K562 (cell line): Measurements from ENCODE around the gene CYP11A1. TPM values are rescaled to one million over a fixed set of nuclear protein-coding genes. Genes with fewer than 3 reads are reported as not detected.

Experiments
- ATAC-seq: fragments of 200-7000 bp; cut with Tn5 transposase; 3 replicates; pipeline ENCODE4 v1.9.1; 2020; ENCODE audit warnings: moderate library complexity
- BruUV-seq: library from RNA; stranded (reverse); fragments of 400-500 nt; replicated peaks from 2 replicates; lab custom pipeline; 2021; lab: Mats Ljungman, UMichigan
- CTCF ChIA-PET: fragments of 300-600 bp; formaldehyde crosslinking; extraction: SDS; loops from one replicate; lab custom pipeline; 2021; ENCODE audit warnings: low intra/inter-chr PET ratio; lab: Yijun Ruan, JAX
- POLR2A ChIA-PET: fragments of 300-600, 350-650 bp; sonication (Branson Sonifier 250); formaldehyde crosslinking; extraction: SDS; loops from one replicate; lab custom pipeline; 2021; ENCODE audit warnings: antibody characterized with exemption, inconsistent platforms; lab: Yijun Ruan, JAX
- DNase-seq, 4 experiments: peaks; one replicate each; pipeline versions ENCODE4 v3.0.0 to v3.0.0-alpha.2; 2011 to 2018; ENCODE audit warnings: low spot score in 3 of 4, mixed read lengths in 3 of 4; ENCODE audit errors: extremely low read depth in 1 of 4
- FAIRE-seq: peaks from 2 replicates; lab custom pipeline; 2011; peaks lifted over from hg19 to GRCh38; lab: Jason Lieb, UNC
- H2AFZ ChIP-seq: 2 replicates; pipeline ENCODE4 v1.6.0; 2011; ENCODE audit warnings: low read depth, low read length, control low read depth, inconsistent platforms
- H3K27ac ChIP-seq: fragments of 200-600 bp; 3 replicates; pipeline ENCODE4 v1.8.0; 2011; ENCODE audit warnings: low read depth, mild to moderate bottlenecking, control low read depth, inconsistent platforms, low read length, moderate library complexity, mixed read lengths; ENCODE audit errors: extremely low read depth
- H3K27me3 ChIP-seq, 2 experiments: fragments of 300-600 bp in 1 of 2; 2 replicates in 1 of 2; 3 replicates in 1 of 2; pipeline versions ENCODE4 v1.6.0 to v1.8.0; 2011; ENCODE audit warnings: inconsistent platforms in 2 of 2, low read length in 2 of 2, mild to moderate bottlenecking in 1 of 2, mixed read lengths in 1 of 2, moderate library complexity in 1 of 2; ENCODE audit not compliant: control insufficient read depth in 2 of 2, insufficient read depth in 2 of 2
- H3K36me3 ChIP-seq: fragments of 300-600 bp; 3 replicates; pipeline ENCODE4 v1.8.0; 2011; ENCODE audit warnings: mild to moderate bottlenecking, low read length, inconsistent platforms; ENCODE audit not compliant: control insufficient read depth, insufficient read depth
- H3K4me1 ChIP-seq, 2 experiments: fragments of 200-600 bp in 1 of 2; replicated peaks in 1 of 2; 2 replicates in 1 of 2; 3 replicates in 1 of 2; pipeline versions ENCODE4 v1.5.1 to v1.8.0; 2011; ENCODE audit warnings: inconsistent platforms in 2 of 2, low read length in 2 of 2, mild to moderate bottlenecking in 1 of 2, mixed read lengths in 1 of 2, moderate library complexity in 1 of 2; ENCODE audit not compliant: control insufficient read depth in 2 of 2, insufficient read depth in 2 of 2
- H3K4me2 ChIP-seq: 2 replicates; pipeline ENCODE4 v1.6.1; 2011; ENCODE audit warnings: low read length, control low read depth, inconsistent platforms, mixed read lengths; ENCODE audit not compliant: insufficient read depth
- H3K4me3 ChIP-seq: fragments of 200-600 bp; sonication (generic), shearing (Covaris generic); 2 replicates; pipeline ENCODE4 v1.5.1; 2016; ENCODE audit warnings: control low read depth, inconsistent platforms
- H3K79me2 ChIP-seq: fragments of 200-600 bp; 3 replicates; pipeline ENCODE4 v1.8.0; 2011; ENCODE audit warnings: low read length, inconsistent platforms; ENCODE audit not compliant: control insufficient read depth, insufficient read depth
- H3K9ac ChIP-seq, 2 experiments: 2 replicates each; pipeline versions ENCODE4 v1.6.0 to v1.6.1; 2011; ENCODE audit warnings: low read depth in 2 of 2, low read length in 2 of 2, control low read depth in 1 of 2, inconsistent platforms in 1 of 2, mild to moderate bottlenecking in 1 of 2, mixed read lengths in 1 of 2; ENCODE audit not compliant: insufficient read depth in 1 of 2
- H3K9me1 ChIP-seq: one replicate; pipeline ENCODE4 v1.6.0; 2011; ENCODE audit warnings: inconsistent platforms, mild to moderate bottlenecking, low read length, moderate library complexity; ENCODE audit not compliant: control insufficient read depth, insufficient read depth
- H3K9me3 ChIP-seq: replicated peaks from 2 replicates; pipeline ENCODE4 v1.5.1; 2011; ENCODE audit warnings: low read depth, low read length, inconsistent platforms; ENCODE audit not compliant: control insufficient read depth, insufficient read depth
- H4K20me1 ChIP-seq: replicated peaks from 2 replicates; pipeline ENCODE4 v1.6.1; 2011; ENCODE audit warnings: low read length, inconsistent platforms, mixed read lengths; ENCODE audit not compliant: control insufficient read depth, insufficient read depth
- ATF7 ChIP-seq: fragments of 450-650 bp; IDR thresholded peaks from 2 replicates; pipeline ENCODE4 v1.7.1; 2014; ENCODE audit warnings: mild to moderate bottlenecking, moderate library complexity
- C11orf30 ChIP-seq: fragments of 450-650 bp; IDR thresholded peaks from 2 replicates; pipeline ENCODE4 v1.6.1; 2016; ENCODE audit warnings: low read depth, mild to moderate bottlenecking
- CHD4 ChIP-seq: fragments of 200-600 bp; sonication (generic); IDR thresholded peaks from 3 replicates; pipeline ENCODE4 v1.6.1; 2012; ENCODE audit warnings: low read depth, mild to moderate bottlenecking, mixed read lengths, low read length, inconsistent platforms; ENCODE audit not compliant: insufficient read depth, insufficient replicate concordance, poor library complexity, severe bottlenecking
- E2F3 ChIP-seq: fragments of 250-450 bp; sonication (Bioruptor Pico); IDR thresholded peaks from 2 replicates; pipeline ENCODE4 v1.4.0; 2020; ENCODE audit warnings: mild to moderate bottlenecking
- ETV6 ChIP-seq, 3 experiments: fragments of 150-350 bp in 1 of 3; sonication (generic) in 1 of 3; formaldehyde crosslinking in 1 of 3; IDR thresholded peaks; 2 replicates each; pipeline versions ENCODE4 v1.6.1 to v1.8.0; 2014 to 2022; ENCODE audit warnings: borderline replicate concordance in 2 of 3, low read depth in 2 of 3, antibody characterized with exemption in 1 of 3, low read length in 1 of 3, mild to moderate bottlenecking in 1 of 3, missing genetic modification reagents in 1 of 3
- GTF2A2 ChIP-seq: IDR thresholded peaks from 2 replicates; pipeline ENCODE4 v1.6.1; 2016; ENCODE audit warnings: mild to moderate bottlenecking, missing genetic modification characterization, missing compliant biosample characterization
- KLF1 ChIP-seq: fragments of 450-650 bp; IDR thresholded peaks from 2 replicates; pipeline ENCODE4 v1.6.1; 2016; ENCODE audit warnings: missing genetic modification characterization, missing compliant biosample characterization
- MCM2 ChIP-seq: fragments of 450-650 bp; IDR thresholded peaks from 2 replicates; pipeline ENCODE4 v1.6.1; 2017; ENCODE audit warnings: low read depth, mild to moderate bottlenecking
- NCOA6 ChIP-seq: fragments of 450-650 bp; IDR thresholded peaks from 2 replicates; pipeline ENCODE4 v1.6.1; 2017; ENCODE audit warnings: mild to moderate bottlenecking
- PHB ChIP-seq: fragments of 250-450 bp; sonication (Bioruptor Pico); IDR thresholded peaks from 2 replicates; pipeline ENCODE4 v1.5.0; 2021
- PTRF ChIP-seq: fragments of 450-650 bp; IDR thresholded peaks from 2 replicates; pipeline ENCODE4 v1.6.1; 2016; ENCODE audit warnings: mild to moderate bottlenecking, missing genetic modification characterization, missing compliant biosample characterization
- SREBF1 ChIP-seq: fragments of 150-350 bp; IDR thresholded peaks from 2 replicates; pipeline ENCODE4 v1.6.1; 2014; ENCODE audit warnings: antibody characterized with exemption, low read depth, low read length, borderline replicate concordance
- ZNF12 ChIP-seq: sonication (generic); formaldehyde crosslinking; IDR thresholded peaks from 2 replicates; pipeline ENCODE4 v1.4.0; 2020; ENCODE audit warnings: mild to moderate bottlenecking, missing genetic modification reagents
- ZNF23 ChIP-seq: fragments of 250-450 bp; sonication (Bioruptor Pico); IDR thresholded peaks from 2 replicates; pipeline ENCODE4 v1.4.0; 2020; ENCODE audit warnings: mild to moderate bottlenecking
- ZNF24 ChIP-seq: fragments of 450-650 bp; IDR thresholded peaks from 2 replicates; pipeline ENCODE4 v1.6.1; 2016
- WGBS: fragments of 100-300 bp; shearing (Covaris generic); methylation state at CpG from one replicate; pipeline ENCODE4 v1.1.6; 2016; ENCODE audit warnings: low coverage, mixed read lengths; ENCODE audit not compliant: insufficient coverage; ENCODE audit errors: missing lambda C conversion rate; 5-methylcytosine and 5-hydroxymethylcytosine counted together
- in situ Hi-C: fragments of 300-500 bp; cut with MboI; formaldehyde crosslinking; loops from 4 replicates; pipeline ENCODE4 v1.15.0; 2018; ENCODE audit warnings: inconsistent platforms, mixed read lengths
- intact Hi-C: fragments of 100-400 bp; cut with micrococcal nuclease; formaldehyde crosslinking; loops from 2 replicates; pipeline ENCODE4 v1.14.2; 2022
- polyA plus RNA-seq, 8 experiments: library from polyadenylated mRNA; depleted of rRNA in 4 of 8; stranded (reverse) in 5 of 8; unstranded in 3 of 8; fragments of >200 nt; fragmentation: Nextera tagmentation in 2 of 8; fragmentation: Illumina TruSeq in 1 of 8; extraction: Ambion mirVana in 2 of 8; extraction: Trizol in 1 of 8; gene quantifications; 2 replicates each; pipeline versions ENCODE4 v1.2.1 to v1.2.3, GENCODE V29; 2011 to 2014; ENCODE audit warnings: inconsistent platforms in 1 of 8, missing spikeins in 1 of 8
- total RNA-seq, 7 experiments: library from RNA; depleted of rRNA in 6 of 7; stranded (reverse); fragments of >200 nt in 6 of 7; fragmentation: Illumina TruSeq in 2 of 7; extraction: Trizol in 2 of 7; gene quantifications; 2 replicates each; pipeline versions ENCODE4 v1.2.1 to v1.2.3, GENCODE V29; 2011 to 2021; ENCODE audit warnings: low replicate concordance in 1 of 7
- TF ChIP-seq, protein P1 (sequence below): sonication (generic); formaldehyde crosslinking; IDR thresholded peaks from 2 replicates; pipeline ENCODE4 v1.8.0; 2022; ENCODE audit warnings: missing genetic modification reagents, mild to moderate bottlenecking, moderate library complexity, borderline replicate concordance
- TF ChIP-seq, protein P2 (sequence below): fragments of 250-450 bp; sonication (Bioruptor Pico); IDR thresholded peaks from 2 replicates; pipeline ENCODE4 v1.8.0; 2022; ENCODE audit warnings: inconsistent platforms, mild to moderate bottlenecking, moderate library complexity, borderline replicate concordance

Gene CYP11A1
- total and polyA plus RNA-seq, 9 of the 15 experiments (the other 6 are each of a cell fraction or from before 2014, with no cell fraction given): 0.06 to 0.24 (median 0.10) TPM; not detected in 4

DNA sequence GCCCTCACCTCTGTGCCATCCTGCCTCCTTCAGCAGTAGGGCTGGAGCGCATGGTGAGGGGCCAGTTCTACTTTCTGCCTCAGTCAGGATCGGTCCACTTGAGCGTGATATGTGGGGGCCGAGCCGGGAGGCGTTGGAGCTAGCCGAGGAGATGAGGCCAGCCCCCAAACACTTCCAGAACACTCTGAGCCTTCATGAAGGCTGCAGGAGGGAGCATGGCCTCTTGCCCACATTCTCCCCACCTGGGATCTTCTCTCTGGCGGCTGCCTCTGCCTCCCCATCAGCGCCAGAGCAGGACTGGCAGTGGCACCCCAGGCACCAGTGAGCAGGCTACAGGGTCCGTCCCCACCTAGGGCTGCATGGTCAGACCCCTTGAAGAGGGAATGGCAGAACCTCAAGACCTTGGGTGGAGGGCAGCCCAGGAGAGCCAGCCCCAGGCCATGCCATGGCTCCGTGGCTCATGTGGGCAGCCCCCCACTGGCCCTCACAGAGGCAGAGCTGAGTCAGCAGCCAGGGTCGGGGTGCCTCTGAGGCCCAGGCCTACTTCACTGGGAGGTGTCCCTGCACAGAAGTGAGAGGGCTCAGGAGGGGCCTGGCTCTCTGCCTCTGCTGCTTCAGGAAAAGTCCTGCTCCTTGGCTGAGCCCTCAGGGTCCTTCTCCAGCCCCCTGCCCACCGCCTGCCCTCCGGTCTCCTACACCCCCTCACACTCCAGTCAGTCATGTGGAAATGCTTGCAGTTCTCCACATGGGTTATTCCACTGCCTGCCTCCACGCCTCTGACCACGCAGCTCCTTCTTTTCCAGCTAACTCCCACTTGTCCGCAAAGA, 28.1 kb upstream of the CYP11A1 start (continued):
- no peak for TF ChIP-seq PHB (CRISPR knock-in tag)
- TF ChIP-seq, protein P1, sequence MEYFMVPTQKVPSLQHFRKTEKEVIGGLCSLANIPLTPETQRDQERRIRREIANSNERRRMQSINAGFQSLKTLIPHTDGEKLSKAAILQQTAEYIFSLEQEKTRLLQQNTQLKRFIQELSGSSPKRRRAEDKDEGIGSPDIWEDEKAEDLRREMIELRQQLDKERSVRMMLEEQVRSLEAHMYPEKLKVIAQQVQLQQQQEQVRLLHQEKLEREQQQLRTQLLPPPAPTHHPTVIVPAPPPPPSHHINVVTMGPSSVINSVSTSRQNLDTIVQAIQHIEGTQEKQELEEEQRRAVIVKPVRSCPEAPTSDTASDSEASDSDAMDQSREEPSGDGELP (CRISPR knock-in tag): no peak
- peak; percentile 39; the same call in 1 of the 2 replicates for TF ChIP-seq C11orf30

DNA sequence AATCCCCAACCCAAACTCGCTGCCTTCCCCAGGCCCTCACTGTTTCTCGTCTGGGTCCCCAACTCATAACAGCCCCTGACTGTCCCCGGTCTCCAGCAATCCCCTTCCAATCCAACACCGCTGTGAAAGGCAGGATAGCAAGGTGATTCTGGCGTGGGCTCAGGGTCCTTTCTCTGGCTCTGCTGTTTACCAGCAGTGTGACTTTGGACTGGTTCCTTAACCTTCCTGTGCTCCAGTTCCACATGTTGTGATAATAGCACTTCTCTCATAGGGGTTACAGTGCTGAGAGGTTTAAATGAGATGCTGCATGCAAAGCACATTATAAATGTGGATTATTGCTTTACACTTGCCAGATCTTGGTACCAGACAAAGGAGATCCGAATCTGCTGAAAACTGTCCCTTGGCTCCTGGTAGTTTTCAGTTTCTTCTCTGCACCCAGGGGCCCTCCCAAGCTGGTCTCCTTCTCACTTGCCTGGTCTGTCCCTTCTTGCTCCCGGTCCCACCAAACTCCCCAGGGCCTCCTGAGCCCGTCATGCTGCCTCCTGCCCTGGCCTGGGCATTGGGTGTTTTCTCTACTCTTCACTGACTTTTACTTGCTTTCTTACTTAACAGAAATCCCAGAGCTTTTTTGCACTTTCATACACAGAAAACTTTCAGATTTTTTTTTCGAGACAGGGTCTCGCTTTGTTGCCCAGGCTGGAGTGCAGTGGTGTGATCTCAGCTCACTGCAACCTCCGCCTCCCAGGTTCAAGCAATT, 26.8 kb upstream of the CYP11A1 start:
- no peak for FAIRE-seq
- intact Hi-C loops (no loop called here), in situ Hi-C loops (no loop called here)
- ATAC-seq: no peak
- Histone ChIP-seq H3K9me3 (no peaks in the 10 kb centered on the region), H3K9me1 (no peaks in the 10 kb centered on the region), H3K27ac (no peak overlapping the region), H3K9ac (no peak overlapping the region), H3K79me2 (no peaks in the 10 kb centered on the region), H3K36me3 (no peaks in the 10 kb centered on the region), H2AFZ (no peak overlapping the region), H3K27me3 (no peaks in the 10 kb centered on the region), H4K20me1 (no peaks in the 10 kb centered on the region), H3K4me2 (no peak overlapping the region), H3K4me3 (no peak overlapping the region), H3K4me1 (peaks cover 52 to 71% of the 10 kb centered on the region in 2 experiments)
- ChIA-PET POLR2A (interaction anchor here (0.9 to 1.2 kb wide), 2 partner anchors 12 to 16 kb away, joined by 3 read pairs; no protein-coding TSS in a partner anchor), CTCF (no interaction called here)
- DNase-seq: no peak
- 84% methylated on average over 11 of the region's 11 CpGs for WGBS
- BruUV-seq: no TSS peak
- TF ChIP-seq KLF1: no peak
- TF ChIP-seq ZNF24: no peak
- no peak for TF ChIP-seq GTF2A2 (tag)
- no peak for TF ChIP-seq E2F3 (CRISPR knock-in tag)
- no peak for TF ChIP-seq CHD4
- TF ChIP-seq ZNF12: no peak
- no peak for TF ChIP-seq SREBF1
- TF ChIP-seq PTRF: no peak
- TF ChIP-seq, protein P2, sequence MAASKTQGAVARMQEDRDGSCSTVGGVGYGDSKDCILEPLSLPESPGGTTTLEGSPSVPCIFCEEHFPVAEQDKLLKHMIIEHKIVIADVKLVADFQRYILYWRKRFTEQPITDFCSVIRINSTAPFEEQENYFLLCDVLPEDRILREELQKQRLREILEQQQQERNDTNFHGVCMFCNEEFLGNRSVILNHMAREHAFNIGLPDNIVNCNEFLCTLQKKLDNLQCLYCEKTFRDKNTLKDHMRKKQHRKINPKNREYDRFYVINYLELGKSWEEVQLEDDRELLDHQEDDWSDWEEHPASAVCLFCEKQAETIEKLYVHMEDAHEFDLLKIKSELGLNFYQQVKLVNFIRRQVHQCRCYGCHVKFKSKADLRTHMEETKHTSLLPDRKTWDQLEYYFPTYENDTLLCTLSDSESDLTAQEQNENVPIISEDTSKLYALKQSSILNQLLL (CRISPR knock-in tag): no peak
- TF ChIP-seq ATF7: no peak
- no peak for TF ChIP-seq ZNF23 (CRISPR knock-in tag)
- TF ChIP-seq NCOA6: no peak
- no peak for TF ChIP-seq ETV6 (IDR thresholded peaks at IDR 0.05; ENCODE audit: borderline replicate concordance in 1 of 2, low read depth in 2 of 2, low read length in 1 of 2)
- no peak for TF ChIP-seq ETV6 (CRISPR knock-in tag; IDR thresholded peaks at IDR 0.05; ENCODE audit: borderline replicate concordance)
- no peak for TF ChIP-seq MCM2
